K562 (cell line): Measurements from ENCODE around the gene PHF20. TPM values are rescaled to one million over a fixed set of nuclear protein-coding genes. Genes with fewer than 3 reads are reported as not detected.

Source experiments
- BRCA1 ChIP-seq, 2 experiments: fragments of 450-650 bp in 1 of 2; sonication (generic) in 1 of 2; formaldehyde crosslinking in 1 of 2; IDR thresholded peaks; 2 replicates each; pipeline versions ENCODE4 v1.5.0 to v1.6.1; 2017 to 2020; ENCODE audit warnings: mild to moderate bottlenecking in 1 of 2, missing genetic modification reagents in 1 of 2
- CHD1 ChIP-seq: fragments of 200-600 bp; sonication (generic); IDR thresholded peaks from one replicate; pipeline ENCODE4 v1.6.1; 2012; ENCODE audit warnings: mild to moderate bottlenecking, moderate library complexity, low read length, inconsistent platforms
- CHD4 ChIP-seq: fragments of 200-600 bp; sonication (generic); IDR thresholded peaks from 3 replicates; pipeline ENCODE4 v1.6.1; 2012; ENCODE audit warnings: low read depth, mild to moderate bottlenecking, mixed read lengths, low read length, inconsistent platforms; ENCODE audit not compliant: insufficient read depth, insufficient replicate concordance, poor library complexity, severe bottlenecking
- ETV5 ChIP-seq: sonication (generic); formaldehyde crosslinking; IDR thresholded peaks from 2 replicates; pipeline ENCODE4 v1.4.0; 2020; ENCODE audit warnings: low read depth, mild to moderate bottlenecking, missing genetic modification reagents
- FOXA3 ChIP-seq, 2 experiments: fragments of 450-650 bp in 1 of 2; sonication (generic) in 1 of 2; formaldehyde crosslinking; IDR thresholded peaks in 1 of 2; conservative IDR thresholded peaks in 1 of 2; 2 replicates each; pipeline versions ENCODE4 v1.4.0 to v1.8.0; 2020 to 2022; ENCODE audit warnings: mild to moderate bottlenecking in 2 of 2, missing genetic modification reagents in 1 of 2
- GATA2 ChIP-seq: sonication (generic); formaldehyde crosslinking; IDR thresholded peaks from 2 replicates; pipeline ENCODE4 v1.4.0; 2020; ENCODE audit warnings: mild to moderate bottlenecking, missing genetic modification reagents
- JUN ChIP-seq, 2 experiments: sonication (generic) in 1 of 2; formaldehyde crosslinking in 1 of 2; IDR thresholded peaks; 2 replicates each; pipeline versions ENCODE4 v1.6.1 to v1.8.0; 2012 to 2022; ENCODE audit warnings: borderline replicate concordance in 2 of 2, mild to moderate bottlenecking in 2 of 2, improper control_type of control experiment in 1 of 2, low read depth in 1 of 2, low read length in 1 of 2, missing genetic modification reagents in 1 of 2
- KDM5B ChIP-seq: fragments of 200-600 bp; sonication (generic); IDR thresholded peaks from 2 replicates; pipeline ENCODE4 v1.6.1; 2012; ENCODE audit warnings: low read depth, mild to moderate bottlenecking, moderate library complexity, low read length, control low read depth, inconsistent platforms; ENCODE audit not compliant: insufficient replicate concordance
- NR4A1 ChIP-seq, 2 experiments: fragments of 250-450 bp in 1 of 2; fragments of 450-650 bp in 1 of 2; sonication (Bioruptor Pico) in 1 of 2; IDR thresholded peaks; 2 replicates each; pipeline versions ENCODE4 v1.4.0 to v1.6.1; 2016 to 2020; ENCODE audit warnings: mild to moderate bottlenecking in 2 of 2, missing compliant biosample characterization in 1 of 2, missing genetic modification characterization in 1 of 2, moderate library complexity in 1 of 2
- PCBP1 ChIP-seq: fragments of 200-400 bp; formaldehyde crosslinking; IDR thresholded peaks from 2 replicates; pipeline ENCODE4 v1.6.1; 2018; ENCODE audit warnings: mild to moderate bottlenecking, low read depth, low read length; ENCODE audit not compliant: poor library complexity, severe bottlenecking
- PRPF4 ChIP-seq: fragments of 200-400 bp; formaldehyde crosslinking; IDR thresholded peaks from one replicate; pipeline ENCODE4 v1.6.1; 2017; ENCODE audit warnings: low read length, low read depth, mild to moderate bottlenecking; ENCODE audit not compliant: insufficient read depth, poor library complexity, severe bottlenecking
- SAP30 ChIP-seq: fragments of 200-600 bp; sonication (generic); IDR thresholded peaks from 2 replicates; pipeline ENCODE4 v1.6.1; 2012; ENCODE audit warnings: borderline replicate concordance, low read depth, mild to moderate bottlenecking, moderate library complexity, low read length, control low read depth, inconsistent platforms; ENCODE audit not compliant: insufficient read depth, poor library complexity, severe bottlenecking
- ZBTB17 ChIP-seq: fragments of 450-650 bp; formaldehyde crosslinking; IDR thresholded peaks from 2 replicates; pipeline ENCODE4 v1.4.0; 2020; ENCODE audit warnings: mild to moderate bottlenecking
- ZBTB7A ChIP-seq: IDR thresholded peaks from 2 replicates; pipeline ENCODE4 v1.6.1; 2011; ENCODE audit warnings: low read depth, mild to moderate bottlenecking, low read length, moderate library complexity, borderline replicate concordance; ENCODE audit not compliant: control insufficient read depth
- polyA plus RNA-seq, 8 experiments: library from polyadenylated mRNA; depleted of rRNA in 4 of 8; stranded (reverse) in 5 of 8; unstranded in 3 of 8; fragments of >200 nt; fragmentation: Nextera tagmentation in 2 of 8; fragmentation: Illumina TruSeq in 1 of 8; extraction: Ambion mirVana in 2 of 8; extraction: Trizol in 1 of 8; gene quantifications; 2 replicates each; pipeline versions ENCODE4 v1.2.1 to v1.2.3, GENCODE V29; 2011 to 2014; ENCODE audit warnings: inconsistent platforms in 1 of 8, missing spikeins in 1 of 8
- total RNA-seq, 7 experiments: library from RNA; depleted of rRNA in 6 of 7; stranded (reverse); fragments of >200 nt in 6 of 7; fragmentation: Illumina TruSeq in 2 of 7; extraction: Trizol in 2 of 7; gene quantifications; 2 replicates each; pipeline versions ENCODE4 v1.2.1 to v1.2.3, GENCODE V29; 2011 to 2021; ENCODE audit warnings: low replicate concordance in 1 of 7
- TF ChIP-seq, protein P1 (sequence below): sonication (generic); formaldehyde crosslinking; IDR thresholded peaks from 2 replicates; pipeline ENCODE4 v1.8.0; 2022; ENCODE audit warnings: missing genetic modification reagents, mild to moderate bottlenecking, borderline replicate concordance

Gene PHF20
- total and polyA plus RNA-seq, 9 of the 15 experiments (the other 6 are each of a cell fraction or from before 2014, with no cell fraction given), result 49.9 to 196 (median 70.7) TPM

DNA sequence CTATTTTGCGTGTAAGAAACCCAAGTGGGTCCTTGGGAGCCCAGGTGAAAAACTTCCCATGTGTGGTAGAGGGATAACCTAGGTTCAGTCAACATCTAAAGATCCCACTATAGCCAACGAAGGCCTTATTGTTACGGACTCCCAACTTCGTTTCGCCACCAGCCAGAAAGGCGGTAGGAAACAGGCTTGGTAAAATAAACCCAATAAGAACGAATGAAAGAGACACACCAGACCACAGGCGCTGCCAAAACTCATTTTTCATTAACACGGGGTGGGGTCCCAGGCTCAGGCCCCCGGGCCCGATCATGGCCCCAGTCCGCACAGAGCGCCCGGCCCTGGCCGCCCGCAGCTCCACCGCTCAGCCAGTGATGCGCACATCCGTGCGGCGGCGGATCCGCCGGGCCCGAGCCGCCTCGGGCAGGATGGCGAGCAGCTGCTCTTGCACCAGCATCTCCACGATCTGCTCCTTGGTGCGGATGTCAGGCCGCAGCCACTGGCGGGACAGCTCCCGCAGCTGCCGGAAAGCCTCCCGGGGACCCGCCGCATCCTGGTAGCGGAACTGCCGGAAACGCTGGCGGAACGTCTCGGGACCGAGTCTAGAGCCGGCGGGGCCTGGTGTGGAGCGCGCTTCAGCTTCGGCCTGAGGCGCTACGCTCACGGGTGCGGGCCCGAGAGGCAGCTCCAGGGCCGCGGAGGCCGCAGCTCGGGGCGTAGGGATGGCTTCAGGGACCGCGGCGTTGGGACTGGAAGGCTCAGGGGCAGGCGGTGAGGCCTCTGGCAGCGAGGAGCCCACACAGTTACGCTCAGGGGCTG, 181.8 kb downstream of the PHF20 start (continued):
- TF ChIP-seq, protein P1, sequence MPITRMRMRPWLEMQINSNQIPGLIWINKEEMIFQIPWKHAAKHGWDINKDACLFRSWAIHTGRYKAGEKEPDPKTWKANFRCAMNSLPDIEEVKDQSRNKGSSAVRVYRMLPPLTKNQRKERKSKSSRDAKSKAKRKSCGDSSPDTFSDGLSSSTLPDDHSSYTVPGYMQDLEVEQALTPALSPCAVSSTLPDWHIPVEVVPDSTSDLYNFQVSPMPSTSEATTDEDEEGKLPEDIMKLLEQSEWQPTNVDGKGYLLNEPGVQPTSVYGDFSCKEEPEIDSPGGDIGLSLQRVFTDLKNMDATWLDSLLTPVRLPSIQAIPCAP (CRISPR knock-in tag), result peak; percentile 78; the same call in 1 of the 2 replicates
- peak; percentile 7 for TF ChIP-seq KDM5B
- TF ChIP-seq PRPF4, result peak; percentile 20
- 0 out of 4 replicates have a peak, but pooled peaks of 1 of the 2 experiments have one; percentile 43 for TF ChIP-seq FOXA3 (CRISPR knock-in tag; conservative IDR thresholded peaks at IDR 0.05 in 1 of 2, IDR thresholded peaks at IDR 0.05 in 1 of 2)
- peak; percentile 61 for TF ChIP-seq SAP30
- TF ChIP-seq NR4A1 (CRISPR knock-in tag; IDR thresholded peaks at IDR 0.05), result no peak
- no peak for TF ChIP-seq NR4A1 (tag; IDR thresholded peaks at IDR 0.05)
- 0 out of 2 replicates have a peak, but pooled peaks have one; percentile 27 for TF ChIP-seq GATA2 (CRISPR knock-in tag)
- TF ChIP-seq BRCA1 (IDR thresholded peaks at IDR 0.05), result no peak
- peak; percentile 75; the same call in 1 of the 2 replicates for TF ChIP-seq BRCA1 (CRISPR knock-in tag; IDR thresholded peaks at IDR 0.05)
- TF ChIP-seq PCBP1, result peak; percentile 25
- TF ChIP-seq ZBTB7A, result peak; percentile 76; the same call in 1 of the 2 replicates
- TF ChIP-seq JUN (IDR thresholded peaks at IDR 0.05; ENCODE audit: borderline replicate concordance, low read depth, low read length), result no peak
- TF ChIP-seq JUN (CRISPR knock-in tag; IDR thresholded peaks at IDR 0.05; ENCODE audit: borderline replicate concordance), result 0 out of 2 replicates have a peak, but pooled peaks have one; percentile 34
- 0 out of 2 replicates have a peak, but pooled peaks have one; percentile 26 for TF ChIP-seq ETV5
- peak; percentile 95 for TF ChIP-seq CHD1
- no peak for TF ChIP-seq CHD4
- TF ChIP-seq ZBTB17 (CRISPR knock-in tag), result 0 out of 2 replicates have a peak, but pooled peaks have one; percentile 11
